Activated CD4-positive, alpha-beta T cell treated with anti-CD3 and anti-CD28 coated beads for 48 hours (primary cell): ENCODE results near the gene GRK2.
A peak's percentile ranks its signal among the peaks of the same experiment; 100 is the strongest.

Experiments used
- DNase-seq: peaks from one replicate; pipeline ENCODE4 v3.0.0-alpha.2; 2020

GRK2 gene

DNA sequence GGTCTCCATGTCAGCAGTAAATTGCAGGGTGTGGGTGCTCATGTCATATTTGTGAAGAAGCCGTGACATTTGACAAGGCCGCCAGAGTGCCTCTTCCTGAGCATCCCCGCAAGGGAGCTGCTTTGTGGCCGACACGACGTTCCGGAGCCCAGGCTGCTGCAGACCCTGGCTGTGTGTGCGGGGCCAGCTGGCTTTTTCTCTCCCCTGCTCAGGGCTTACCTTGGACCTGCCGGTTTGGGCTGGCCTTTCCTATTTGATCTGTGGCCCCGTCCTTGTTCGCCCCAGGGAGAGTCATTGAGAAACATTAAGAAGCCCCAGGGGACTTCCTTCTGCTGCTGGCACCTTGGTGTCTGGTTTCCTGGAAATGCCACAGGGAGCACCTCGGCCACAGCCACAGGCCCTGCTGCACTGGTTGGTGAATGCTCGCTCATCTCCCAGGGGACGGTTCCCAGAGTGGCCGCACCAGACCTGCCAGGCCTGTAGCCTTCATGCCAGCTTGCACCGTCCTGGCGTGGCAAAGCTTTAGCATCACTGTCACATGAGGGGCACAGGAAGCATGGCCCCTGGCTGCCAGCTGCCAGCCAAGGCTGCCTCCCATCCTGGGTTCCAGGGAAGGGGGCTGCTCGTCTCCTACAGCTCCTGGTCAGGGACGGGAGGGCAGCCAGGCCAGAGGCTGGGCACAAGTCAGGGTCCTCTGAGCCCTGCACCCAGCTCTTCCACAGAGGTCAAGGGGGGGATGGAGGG, 5.4 kb downstream of the GRK2 start:
- peak; percentile 74 for DNase-seq

DNA sequence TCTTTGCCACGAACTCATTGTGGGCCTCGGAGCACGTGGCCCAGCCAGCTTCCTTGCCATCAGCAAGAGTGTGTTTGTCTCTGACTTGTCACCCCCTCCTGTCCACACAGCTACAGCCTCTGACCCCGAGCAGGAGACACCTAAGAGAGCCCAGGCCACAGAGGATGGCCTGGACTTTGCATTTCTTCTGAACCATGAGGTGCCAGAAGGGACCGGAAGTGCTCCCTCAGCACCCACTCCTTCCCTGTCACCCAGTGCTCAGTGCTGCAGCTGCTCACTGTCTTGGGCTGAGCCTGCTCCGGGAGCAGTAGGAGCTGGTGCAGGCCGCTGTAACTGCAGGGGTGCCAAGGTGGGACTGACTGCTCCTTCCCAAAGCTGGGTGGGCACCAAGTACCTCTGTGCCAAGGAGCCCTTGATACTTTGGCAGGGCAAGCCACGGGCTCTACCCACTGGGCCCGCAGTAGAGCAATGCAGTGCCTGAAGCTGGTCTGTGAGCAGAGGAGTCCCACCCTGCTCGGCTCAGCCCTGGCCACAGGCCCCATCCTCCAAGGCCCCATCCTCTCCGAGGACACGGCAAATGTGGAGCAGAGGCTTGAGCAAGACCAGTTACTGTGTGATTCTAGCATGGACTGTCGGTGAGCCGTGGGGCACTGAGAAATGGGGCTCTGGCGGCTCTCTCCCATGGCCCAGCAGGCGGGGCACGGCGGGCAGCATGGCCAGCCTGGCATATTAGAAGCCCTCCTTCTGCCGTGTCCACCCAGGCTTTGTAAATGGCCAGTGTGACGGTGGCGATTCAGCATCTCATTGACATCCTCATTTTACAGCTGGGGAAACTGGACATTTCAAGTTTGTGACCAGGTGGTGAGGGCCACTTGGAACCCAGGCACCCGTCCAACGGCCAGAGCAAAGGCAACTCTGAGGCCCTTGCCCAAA, 6.3 kb downstream of the GRK2 start:
- peak; percentile 65 for DNase-seq

DNA sequence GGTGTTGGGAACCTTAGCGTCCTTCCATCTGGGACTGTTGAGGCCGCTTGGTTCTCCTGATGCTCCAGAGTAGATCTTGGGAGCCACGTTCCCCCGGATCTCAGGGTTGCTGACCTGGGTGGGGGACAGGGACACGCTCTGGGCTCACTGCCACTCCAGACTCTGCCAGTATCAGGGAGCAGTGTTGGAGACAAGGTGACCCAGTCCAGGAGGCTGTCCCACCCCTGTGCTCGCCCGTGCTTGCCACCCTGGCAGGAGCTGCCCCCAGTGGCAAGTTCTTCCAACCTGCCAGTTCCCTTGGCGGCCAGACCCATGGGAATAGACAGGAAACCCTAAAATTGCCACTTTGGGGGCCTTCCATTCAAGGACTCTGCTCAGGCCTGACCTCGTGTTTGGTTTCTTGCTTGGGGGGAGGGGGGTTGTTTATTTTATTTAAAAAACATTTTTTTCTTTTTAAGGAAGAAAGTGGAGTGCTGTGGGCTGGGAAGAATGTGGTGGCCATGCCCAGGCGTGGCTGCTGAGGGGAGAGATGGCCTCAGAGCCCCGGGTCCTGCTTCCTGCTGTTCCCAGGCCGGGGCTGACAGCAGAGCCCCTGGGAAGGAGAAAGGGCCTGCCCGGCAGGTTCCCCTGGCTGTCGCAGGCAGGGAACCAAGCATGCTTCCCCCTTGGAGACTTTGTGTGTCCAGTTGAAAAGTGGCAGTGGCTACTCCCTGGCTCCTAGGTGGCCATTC, 7.2 kb downstream of the GRK2 start:
- peak; percentile 3 for DNase-seq

DNA sequence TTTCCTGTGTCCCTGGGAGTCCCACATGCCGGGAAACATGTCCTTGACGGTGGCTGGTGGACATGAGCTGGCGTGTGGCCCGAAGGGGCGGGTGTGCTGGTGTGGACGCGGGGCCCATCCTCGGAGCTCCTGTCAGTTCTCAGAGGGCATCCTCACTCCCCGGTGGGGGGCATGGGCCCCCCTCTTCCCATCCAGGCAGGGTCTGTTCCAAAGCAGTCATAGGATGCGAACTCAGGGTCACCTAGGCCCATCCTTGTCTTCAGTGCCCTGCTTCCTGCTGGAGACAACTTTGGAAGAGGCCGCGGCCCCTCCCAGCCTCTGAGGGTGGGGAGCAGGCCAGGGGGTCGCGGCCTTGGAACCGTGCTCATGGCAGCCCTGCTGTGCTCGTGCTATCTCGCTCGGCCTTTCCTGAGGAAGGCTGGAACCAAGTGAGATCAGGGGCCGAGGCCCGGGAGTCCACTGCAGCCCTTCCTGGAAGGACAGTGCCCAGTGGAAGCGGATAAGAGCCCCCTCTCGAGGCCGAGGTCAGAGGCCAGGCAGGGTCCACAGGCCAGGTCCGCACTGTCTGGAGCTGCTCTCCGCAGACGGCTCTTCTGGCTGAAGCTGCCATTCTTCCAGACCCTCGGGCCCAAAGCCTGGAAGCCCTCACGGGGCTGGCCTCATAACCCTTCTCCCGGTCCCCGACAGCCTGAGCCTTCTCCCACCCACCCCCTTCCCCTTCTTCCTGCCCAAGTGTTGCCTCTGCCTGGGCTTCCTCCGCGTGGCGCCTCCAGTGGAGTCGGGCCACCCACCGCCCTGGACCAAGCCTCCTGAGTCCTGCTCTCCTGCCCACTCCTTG, 8.7 kb downstream of the GRK2 start:
- no peak for DNase-seq

DNA sequence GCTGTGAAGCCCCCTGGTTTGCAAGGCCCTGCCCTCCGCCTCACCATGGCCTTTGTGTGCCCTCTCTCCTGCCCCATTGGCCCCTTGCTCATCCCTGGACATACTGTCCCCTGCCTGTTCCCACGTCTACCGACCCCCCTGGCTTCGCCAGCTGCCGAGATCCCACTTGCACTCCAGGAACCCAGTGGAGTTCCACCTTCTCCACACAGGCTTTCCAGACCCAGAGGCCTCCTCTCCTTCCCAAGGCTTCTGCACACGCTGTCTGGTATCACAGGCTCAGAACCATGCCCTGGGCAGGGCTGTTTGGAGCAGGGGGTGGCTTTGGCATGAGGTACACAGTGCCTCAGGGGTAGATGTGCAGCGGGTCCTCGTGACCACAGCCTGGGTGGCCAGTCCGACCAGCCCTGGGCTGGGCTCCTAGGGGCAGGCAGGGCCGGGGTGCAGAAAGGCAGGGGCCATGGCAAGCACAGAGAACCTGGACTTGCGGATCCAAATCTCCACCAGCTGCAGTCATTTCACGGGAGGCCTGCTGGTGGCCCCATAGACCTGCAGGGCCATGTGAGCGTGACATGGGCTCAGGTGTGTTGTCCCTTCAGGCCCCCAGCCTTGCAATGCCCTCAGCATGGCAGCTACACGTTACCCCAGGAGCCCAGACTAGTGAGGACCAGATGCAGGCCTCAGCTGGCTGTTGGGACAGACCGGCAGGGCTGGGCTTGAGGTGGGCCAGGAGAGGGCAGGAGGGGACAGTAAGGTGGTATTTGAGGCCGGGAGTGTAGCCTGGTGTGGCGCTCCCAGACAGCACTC, 9.5 kb downstream of the GRK2 start:
- peak; percentile 51 for DNase-seq

DNA sequence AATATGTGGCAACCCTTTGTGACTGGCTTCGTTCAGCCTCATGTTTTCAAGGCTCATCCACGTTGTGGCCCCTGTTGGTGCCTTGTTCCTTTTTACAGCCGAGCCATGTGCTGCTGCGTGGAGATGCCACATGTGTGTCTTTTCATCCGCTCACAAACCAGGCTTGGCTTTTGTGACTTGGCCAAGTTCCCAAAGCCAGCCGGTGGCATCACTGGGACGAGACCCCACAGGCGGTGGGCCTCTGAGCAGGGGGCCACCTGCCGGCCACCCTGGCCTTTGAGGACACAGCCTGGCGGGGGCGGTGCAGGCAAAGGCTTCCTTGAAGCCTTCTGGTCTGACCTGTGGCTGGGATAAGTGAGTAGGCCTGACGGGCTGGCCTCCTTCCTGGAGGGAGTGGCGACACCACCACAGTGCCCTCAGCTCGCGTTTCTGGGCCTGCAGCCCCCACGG, 10.5 kb downstream of the GRK2 start:
- peak; percentile 69 for DNase-seq

DNA sequence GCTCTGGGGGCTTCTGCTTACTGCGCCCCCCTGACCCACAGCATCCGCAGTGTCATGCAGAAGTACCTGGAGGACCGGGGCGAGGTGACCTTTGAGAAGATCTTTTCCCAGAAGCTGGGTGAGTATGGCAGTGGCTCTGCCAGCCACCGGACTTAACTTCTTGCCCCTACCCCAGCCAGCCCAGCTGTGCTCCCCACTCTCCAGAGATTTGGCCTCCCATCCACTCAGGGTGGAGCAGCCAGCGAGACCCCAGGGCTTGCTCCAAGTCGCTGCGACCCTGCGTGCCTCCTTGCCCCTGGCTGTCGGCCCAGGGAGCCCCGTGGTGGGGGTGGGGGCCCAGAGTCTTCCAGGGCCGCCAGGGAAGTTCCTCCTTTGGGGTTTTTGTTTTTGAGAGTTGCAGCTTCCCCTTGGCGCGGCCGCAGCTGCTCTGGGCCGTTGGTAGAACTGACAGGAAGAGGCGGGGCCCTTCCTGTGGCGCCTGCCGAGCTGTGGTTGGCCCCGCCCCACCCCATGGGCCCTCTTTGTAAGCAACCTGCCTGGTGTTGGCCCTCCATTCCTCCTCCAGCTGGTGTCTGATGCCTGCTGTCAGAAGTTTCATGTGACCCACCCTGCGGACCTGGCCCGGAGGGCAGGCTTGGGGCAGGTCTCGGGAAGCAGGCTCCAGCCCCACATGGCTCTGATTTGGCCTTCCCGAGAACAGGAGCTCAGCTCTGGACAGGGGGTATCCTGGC, 11.1 kb downstream of the GRK2 start:
- DNase-seq, result peak; percentile 93

DNA sequence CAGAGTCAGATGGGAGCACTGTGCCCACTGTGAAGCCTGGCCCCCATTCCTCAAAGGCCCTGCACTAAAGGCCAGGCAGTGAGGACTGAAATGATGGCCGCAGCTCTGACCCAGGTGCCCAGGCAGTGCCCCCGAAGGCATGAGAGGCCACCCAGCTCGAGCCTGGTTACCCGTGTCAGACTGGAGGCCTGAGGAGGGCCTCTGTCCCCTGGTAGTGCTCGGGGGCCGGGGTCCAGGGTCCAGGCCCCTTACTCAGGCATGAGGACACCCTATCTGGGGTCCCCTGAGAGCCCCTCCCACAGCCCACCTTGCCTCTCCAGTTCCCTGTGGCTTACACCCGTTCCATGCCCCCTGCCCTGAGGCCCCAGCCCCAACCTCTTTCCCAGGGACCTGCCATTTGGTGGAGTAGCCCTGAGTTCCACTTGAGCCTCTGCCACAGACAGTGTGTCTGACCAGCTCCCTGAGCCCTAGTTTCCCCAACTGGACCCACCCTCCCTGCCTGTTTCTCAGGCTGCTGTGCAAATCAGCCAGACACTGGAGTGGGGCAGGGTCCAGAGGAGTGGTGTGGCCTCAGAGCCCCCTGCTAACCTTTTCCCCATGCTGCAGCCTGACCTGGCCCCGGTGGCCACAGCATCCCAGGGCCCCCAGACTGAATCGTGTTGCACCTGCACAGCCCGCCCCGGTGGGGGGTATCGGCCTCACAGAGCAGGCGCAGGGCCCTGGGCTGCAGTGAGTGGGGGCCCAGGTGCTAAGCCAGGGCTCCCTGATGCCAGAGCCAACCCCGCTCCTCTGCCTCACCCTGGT, 12.1 kb downstream of the GRK2 start:
- DNase-seq, result no peak

DNA sequence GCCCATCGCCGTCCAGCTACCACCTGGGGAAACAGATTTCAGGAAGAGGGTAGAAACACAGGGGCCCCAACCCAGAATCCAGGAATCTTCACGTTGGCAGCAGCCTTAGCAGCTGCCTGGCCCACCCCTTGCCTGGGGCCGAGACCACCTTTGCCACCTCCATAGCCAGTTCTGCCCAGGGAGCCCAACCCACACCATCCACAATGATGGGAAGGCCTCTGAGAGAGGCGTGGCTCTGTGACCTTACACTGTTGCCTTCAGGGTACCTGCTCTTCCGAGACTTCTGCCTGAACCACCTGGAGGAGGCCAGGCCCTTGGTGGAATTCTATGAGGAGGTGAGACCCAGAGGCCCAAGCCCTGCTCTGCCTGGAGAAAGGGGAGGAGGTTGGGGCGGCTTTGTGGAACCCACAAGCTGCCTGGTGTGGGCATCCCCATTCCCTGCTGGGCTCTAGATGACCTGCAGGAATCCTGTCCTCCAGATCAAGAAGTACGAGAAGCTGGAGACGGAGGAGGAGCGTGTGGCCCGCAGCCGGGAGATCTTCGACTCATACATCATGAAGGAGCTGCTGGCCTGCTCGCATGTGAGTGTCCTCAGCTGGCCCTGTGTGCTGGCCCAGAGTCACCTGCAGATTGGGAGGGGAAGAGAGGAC, 12.8 kb downstream of the GRK2 start:
- no peak for DNase-seq

DNA sequence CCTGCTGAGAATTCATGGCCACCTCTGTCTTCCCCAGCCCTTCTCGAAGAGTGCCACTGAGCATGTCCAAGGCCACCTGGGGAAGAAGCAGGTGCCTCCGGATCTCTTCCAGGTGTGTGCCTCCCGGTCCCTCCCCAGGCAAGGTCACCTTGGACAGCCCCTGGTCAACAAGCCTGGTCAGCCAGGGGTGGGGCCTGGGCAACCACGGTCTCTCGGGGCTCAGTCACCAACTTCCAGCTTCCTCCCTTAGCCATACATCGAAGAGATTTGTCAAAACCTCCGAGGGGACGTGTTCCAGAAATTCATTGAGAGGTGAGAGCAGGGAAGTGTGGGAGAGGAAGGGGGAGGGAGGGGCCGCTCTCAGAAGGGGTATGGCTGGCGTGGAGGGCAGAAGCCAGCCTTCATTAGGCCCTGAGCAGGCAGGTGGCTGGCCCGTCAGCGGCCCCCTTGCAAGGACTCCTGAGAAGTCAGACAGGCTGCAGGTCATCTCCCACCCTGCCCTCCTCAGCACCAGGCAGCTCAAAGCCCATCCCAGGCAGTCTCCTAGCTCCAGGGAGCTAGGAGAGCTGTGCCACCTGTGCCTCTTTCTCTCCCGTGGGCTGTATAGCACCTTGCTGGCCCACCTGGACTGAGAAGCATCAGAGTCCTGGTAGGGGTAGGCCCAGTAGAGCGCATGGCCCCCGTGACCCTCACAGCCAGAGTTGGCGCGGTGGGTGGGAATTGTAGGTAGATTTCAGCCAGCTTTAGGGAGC, 13.5 kb downstream of the GRK2 start:
- DNase-seq, result no peak

DNA sequence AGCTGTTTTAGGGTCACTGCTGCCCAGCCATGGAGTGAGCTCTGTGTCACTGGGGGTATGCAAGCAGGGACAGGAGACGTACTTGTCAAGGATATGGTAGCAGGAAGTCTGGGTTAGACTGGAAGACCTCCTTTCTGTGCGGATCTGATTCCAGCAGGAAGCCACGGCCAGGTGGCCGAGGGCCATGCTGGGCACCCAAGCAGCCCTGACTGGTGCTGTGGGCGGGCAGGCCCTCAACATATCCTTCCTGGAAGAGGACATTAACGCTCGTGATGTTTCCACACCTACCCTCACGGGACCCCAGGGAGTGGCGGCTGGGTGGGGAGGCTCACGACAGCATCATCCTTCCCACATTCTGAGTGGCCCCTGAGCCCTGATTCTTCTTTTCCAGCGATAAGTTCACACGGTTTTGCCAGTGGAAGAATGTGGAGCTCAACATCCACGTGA, 14.1 kb downstream of the GRK2 start:
- DNase-seq, result no peak

DNA sequence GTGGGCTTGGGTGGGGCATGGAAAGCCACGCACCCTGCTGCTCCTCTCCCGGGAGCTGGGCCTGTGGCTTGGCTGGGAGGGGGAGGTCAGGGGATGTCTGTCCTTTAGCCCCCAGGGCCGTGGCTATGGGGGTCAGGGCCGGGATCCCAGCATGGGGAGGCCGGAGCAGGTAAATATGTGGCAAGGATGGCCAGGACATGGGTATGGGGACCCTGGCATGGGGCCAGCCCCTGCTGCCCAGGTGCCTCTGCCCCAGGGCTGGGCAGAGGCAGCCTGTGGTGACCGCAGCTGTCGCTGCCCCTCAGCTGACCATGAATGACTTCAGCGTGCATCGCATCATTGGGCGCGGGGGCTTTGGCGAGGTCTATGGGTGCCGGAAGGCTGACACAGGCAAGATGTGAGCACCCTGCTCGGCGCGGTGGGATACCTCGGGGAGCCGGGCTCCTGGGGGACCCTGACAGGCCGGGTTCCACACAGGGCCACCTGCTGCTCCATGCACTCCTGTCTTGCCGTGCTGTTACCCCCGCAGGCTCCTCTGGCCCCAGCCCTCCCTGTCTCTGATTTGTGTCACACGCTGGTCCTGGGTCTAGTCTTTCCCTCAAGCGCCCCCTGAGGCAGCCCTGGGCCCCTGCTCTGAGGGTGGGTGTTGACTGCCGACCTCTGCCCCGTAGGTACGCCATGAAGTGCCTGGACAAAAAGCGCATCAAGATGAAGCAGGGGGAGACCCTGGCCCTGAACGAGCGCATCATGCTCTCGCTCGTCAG, 14.7 kb downstream of the GRK2 start:
- DNase-seq, result no peak

DNA sequence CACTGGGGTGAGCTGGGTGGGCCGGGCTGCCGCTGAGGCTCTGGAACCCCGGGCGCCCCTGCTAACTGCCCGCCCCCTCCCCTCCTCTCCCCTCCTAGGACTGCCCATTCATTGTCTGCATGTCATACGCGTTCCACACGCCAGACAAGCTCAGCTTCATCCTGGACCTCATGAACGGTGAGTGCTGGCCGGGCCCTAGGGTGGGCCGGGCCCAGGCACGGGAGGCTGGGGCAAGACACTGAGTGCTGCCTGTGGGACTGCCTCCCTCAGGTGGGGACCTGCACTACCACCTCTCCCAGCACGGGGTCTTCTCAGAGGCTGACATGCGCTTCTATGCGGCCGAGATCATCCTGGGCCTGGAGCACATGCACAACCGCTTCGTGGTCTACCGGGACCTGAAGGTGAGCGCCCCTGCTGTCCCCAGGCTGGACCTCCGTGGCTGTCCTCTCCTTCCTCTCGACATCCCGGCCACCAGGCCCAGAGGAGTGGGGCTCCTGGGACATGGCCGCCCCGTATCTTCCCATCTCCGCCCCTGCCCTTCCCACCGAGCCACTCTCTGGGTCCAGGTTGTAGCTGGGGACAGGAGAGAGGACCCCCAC, 15.4 kb downstream of the GRK2 start:
- no peak for DNase-seq

DNA sequence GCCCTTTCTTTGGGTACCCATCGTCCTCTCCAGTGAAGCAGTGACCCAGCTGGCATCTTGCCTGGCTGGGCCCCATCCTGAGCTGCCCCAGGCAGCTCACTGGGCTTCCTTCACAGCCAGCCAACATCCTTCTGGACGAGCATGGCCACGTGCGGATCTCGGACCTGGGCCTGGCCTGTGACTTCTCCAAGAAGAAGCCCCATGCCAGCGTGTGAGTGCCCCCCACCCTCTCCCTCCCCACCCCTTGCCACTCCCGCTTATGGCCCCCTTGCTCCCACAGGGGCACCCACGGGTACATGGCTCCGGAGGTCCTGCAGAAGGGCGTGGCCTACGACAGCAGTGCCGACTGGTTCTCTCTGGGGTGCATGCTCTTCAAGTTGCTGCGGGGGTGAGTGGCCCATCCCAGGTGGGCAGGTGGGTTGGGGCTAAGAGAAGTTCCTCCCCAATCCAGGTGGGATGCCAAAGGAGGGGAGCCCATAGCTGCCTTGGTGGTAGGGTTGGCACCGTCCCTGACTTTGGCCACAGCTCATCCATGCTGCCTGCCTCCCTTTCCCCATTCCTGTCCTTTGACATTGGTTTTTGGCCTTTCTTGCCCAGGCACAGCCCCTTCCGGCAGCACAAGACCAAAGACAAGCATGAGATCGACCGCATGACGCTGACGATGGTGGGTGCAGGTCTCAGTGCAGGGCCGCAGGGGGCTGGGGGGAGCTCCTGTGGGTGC, 16.0 kb downstream of the GRK2 start:
- DNase-seq, result no peak

DNA sequence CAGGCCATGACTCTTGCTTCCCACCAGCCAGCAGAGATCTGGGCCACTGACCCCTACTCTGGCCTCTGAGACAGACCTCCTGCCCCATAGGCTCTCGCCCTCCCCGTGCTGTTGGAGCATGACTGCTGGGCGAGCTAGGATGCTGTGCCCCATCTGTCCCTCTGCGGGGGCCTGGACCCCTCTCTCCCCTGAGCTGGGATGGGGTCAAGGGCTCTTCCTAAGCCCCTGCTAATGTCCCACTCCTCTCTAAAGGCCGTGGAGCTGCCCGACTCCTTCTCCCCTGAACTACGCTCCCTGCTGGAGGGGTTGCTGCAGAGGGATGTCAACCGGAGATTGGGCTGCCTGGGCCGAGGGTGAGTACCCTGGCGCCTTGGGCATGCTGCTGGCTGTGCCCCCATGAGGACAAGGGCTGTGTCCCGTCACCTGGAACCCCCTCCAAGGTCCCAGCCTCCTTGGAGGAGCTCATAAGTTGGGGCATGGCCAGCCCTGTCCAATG, 16.7 kb downstream of the GRK2 start:
- DNase-seq, result no peak

DNA sequence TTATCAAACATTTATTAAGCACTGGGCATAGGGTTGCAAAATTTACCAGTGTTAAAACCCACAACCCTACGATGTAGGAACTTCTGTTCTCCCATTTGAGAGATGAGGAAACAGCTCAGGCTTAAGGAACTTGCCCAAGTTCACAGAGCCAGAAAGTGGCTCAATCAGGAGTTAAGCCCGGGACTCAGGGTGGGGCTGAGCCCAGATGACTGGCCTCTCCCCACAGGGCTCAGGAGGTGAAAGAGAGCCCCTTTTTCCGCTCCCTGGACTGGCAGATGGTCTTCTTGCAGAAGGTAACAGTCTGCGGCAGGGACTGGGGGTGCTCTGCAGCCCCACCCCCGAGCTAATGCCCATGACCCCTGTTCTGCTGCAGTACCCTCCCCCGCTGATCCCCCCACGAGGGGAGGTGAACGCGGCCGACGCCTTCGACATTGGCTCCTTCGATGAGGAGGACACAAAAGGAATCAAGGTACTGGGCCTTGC, 17.2 kb downstream of the GRK2 start:
- DNase-seq, result no peak
